Prostate gland (tissue), 2 donors: Measurements from ENCODE around the gene APOL2.

Experiments used
- POLR2A ChIP-seq: fragments of 450-650 bp; IDR thresholded peaks from one replicate; pipeline ENCODE4 v1.6.1; 2016; ENCODE audit warnings: antibody characterized with exemption, mild to moderate bottlenecking
- POLR2AphosphoS5 ChIP-seq: sonication (generic); formaldehyde crosslinking; IDR thresholded peaks from one replicate; pipeline ENCODE4 v1.6.1; 2017; ENCODE audit warnings: antibody characterized with exemption
- TF ChIP-seq, protein P1 (sequence below), 4 experiments: fragments of 200-600 bp in 2 of 4; fragments of 450-650 bp in 2 of 4; sonication (generic) in 2 of 4; IDR thresholded peaks; 1 replicate in 3 of 4; 2 replicates in 1 of 4; pipeline ENCODE4 v1.5.1; 2016 to 2019; ENCODE audit warnings: antibody characterized with exemption in 4 of 4, mild to moderate bottlenecking in 2 of 4, moderate library complexity in 2 of 4

DNA sequence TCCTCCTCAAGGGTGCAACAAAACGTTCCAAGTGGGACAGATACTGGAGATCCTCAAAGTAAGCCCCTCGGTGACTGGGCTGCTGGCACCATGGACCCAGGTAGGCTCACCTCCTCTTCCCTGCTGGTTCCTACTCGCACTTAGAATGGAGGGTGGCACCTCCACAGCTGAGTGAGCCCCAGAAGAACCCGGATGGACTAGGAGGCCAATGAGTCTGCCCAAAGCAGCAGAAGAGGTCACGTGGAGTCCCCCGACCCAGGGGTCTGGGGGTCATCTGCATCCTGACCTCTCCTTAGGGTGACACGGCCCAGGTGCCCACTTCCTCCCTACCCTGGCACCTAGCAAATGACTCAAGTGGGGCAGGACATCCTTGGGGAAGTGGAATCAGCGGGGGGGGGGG is 18.0 kb upstream of the APOL2 start:
- TF ChIP-seq, protein P1, sequence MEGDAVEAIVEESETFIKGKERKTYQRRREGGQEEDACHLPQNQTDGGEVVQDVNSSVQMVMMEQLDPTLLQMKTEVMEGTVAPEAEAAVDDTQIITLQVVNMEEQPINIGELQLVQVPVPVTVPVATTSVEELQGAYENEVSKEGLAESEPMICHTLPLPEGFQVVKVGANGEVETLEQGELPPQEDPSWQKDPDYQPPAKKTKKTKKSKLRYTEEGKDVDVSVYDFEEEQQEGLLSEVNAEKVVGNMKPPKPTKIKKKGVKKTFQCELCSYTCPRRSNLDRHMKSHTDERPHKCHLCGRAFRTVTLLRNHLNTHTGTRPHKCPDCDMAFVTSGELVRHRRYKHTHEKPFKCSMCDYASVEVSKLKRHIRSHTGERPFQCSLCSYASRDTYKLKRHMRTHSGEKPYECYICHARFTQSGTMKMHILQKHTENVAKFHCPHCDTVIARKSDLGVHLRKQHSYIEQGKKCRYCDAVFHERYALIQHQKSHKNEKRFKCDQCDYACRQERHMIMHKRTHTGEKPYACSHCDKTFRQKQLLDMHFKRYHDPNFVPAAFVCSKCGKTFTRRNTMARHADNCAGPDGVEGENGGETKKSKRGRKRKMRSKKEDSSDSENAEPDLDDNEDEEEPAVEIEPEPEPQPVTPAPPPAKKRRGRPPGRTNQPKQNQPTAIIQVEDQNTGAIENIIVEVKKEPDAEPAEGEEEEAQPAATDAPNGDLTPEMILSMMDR (IDR thresholded peaks at IDR 0.05) = no peak
- TF ChIP-seq POLR2A (no peak), POLR2AphosphoS5 (no peak)
